HG03025 (cell line): ENCODE results near the gene GREB1L.
"Not testable (repeated sequence)": the region's sequence is repeated elsewhere in the genome, so short reads cannot be mapped to it uniquely, and the experiment has no call there.

ENCODE experiments used
- ATAC-seq: cut with Tn5 transposase; IDR thresholded peaks from one replicate; pipeline ENCODE4 v1.9.1; 2021; ENCODE audit warnings: mild to moderate bottlenecking, moderate library complexity; ENCODE audit not compliant: unreplicated experiment, low FRiP score

GREB1L gene

GRCh38 chr18:21262244-21262643, 20.2 kb downstream of the GREB1L start:
- ATAC-seq = no peak

- no peak for ATAC-seq
Measured at GRCh38 chr18:21262979-21263378, 20.9 kb downstream of the GREB1L start.

GRCh38 chr18:21264651-21265050, 22.6 kb downstream of the GREB1L start:
- ATAC-seq = no peak

- no peak for ATAC-seq
Measured at GRCh38 chr18:21265971-21266673, 24.1 kb downstream of the GREB1L start.

- no peak for ATAC-seq
Measured at GRCh38 chr18:21267400-21267799, 25.4 kb downstream of the GREB1L start.

GRCh38 chr18:21269349-21269748, 27.3 kb downstream of the GREB1L start:
- ATAC-seq = no peak

GRCh38 chr18:21270453-21270852, 28.4 kb downstream of the GREB1L start:
- no peak for ATAC-seq

GRCh38 chr18:21272016-21272579, 30.1 kb downstream of the GREB1L start:
- no peak for ATAC-seq

GRCh38 chr18:21273568-21273967, 31.5 kb downstream of the GREB1L start:
- no peak for ATAC-seq

GRCh38 chr18:21275645-21276044, 33.6 kb downstream of the GREB1L start:
- no peak for ATAC-seq

- ATAC-seq = no peak
Measured at GRCh38 chr18:21277578-21277977, 35.5 kb downstream of the GREB1L start.

- not testable (repeated sequence) for ATAC-seq
Measured at GRCh38 chr18:21278218-21278617, 36.2 kb downstream of the GREB1L start.

GRCh38 chr18:21281603-21282002, 39.6 kb downstream of the GREB1L start:
- no peak for ATAC-seq

GRCh38 chr18:21284540-21284939, 42.5 kb downstream of the GREB1L start:
- no peak for ATAC-seq

- ATAC-seq = no peak
Measured at GRCh38 chr18:21289827-21290226, 47.8 kb downstream of the GREB1L start.

- no peak for ATAC-seq
Measured at GRCh38 chr18:21291106-21291505, 49.1 kb downstream of the GREB1L start.

- no peak for ATAC-seq
Measured at GRCh38 chr18:21293479-21293878, 51.4 kb downstream of the GREB1L start.

- ATAC-seq = no peak
Measured at GRCh38 chr18:21295101-21295500, 53.1 kb downstream of the GREB1L start.

- ATAC-seq = no peak
Measured at GRCh38 chr18:21296045-21296444, 54.0 kb downstream of the GREB1L start.

- ATAC-seq = no peak
Measured at GRCh38 chr18:21298351-21298750, 56.3 kb downstream of the GREB1L start.

GRCh38 chr18:21300035-21300907, 58.2 kb downstream of the GREB1L start:
- no peak for ATAC-seq

GRCh38 chr18:21300908-21301200, 58.8 kb downstream of the GREB1L start:
- no peak for ATAC-seq
